MM.1S (cell line): ENCODE measurements around the gene PIK3R1.

Experiments used
- CTCF ChIP-seq: fragments of 300-600 bp; sonication (generic); IDR thresholded peaks from 2 replicates; pipeline ENCODE4 v1.5.1; 2016; ENCODE audit warnings: antibody characterized with exemption, low read length, mixed read lengths
- EZH2 ChIP-seq: fragments of 300-600 bp; sonication (generic); optimal IDR thresholded peaks from 2 replicates; pipeline ENCODE3; 2017; ENCODE audit warnings: low read depth, mild to moderate bottlenecking, antibody characterized with exemption, low read length, mixed read lengths

DNA sequence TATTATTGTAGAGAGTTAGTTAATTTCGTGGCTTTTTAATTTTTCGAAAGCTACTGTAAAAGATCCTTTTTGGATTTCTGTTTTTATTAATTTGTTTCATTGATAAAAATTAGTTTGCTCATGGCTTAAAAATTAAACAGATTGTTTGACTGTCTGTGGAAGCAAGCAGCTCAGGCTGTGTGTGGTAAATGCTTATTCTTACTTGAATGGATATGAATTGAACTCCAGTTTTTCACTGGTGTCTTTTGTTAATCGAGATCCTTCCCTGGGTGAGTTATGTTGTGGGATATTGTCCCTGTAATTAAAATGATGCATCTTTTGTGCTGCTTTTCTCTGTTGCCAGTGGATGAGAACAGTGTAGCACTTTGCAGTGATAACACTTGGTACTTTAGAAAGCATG lies 75.3 kb downstream of the PIK3R1 start:
- TF ChIP-seq CTCF: no peak
- no peak for TF ChIP-seq EZH2
